NT2/D1 (cell line): ENCODE measurements around the gene PMEL.

Source experiments
- YY1 ChIP-seq: IDR thresholded peaks from 2 replicates; pipeline ENCODE4 v1.6.1; 2011; ENCODE audit not compliant: insufficient read length, insufficient read depth
- ZNF274 ChIP-seq: IDR thresholded peaks from 2 replicates; pipeline ENCODE4 v1.6.1; 2011; ENCODE audit warnings: mild to moderate bottlenecking, low read depth, low read length

DNA sequence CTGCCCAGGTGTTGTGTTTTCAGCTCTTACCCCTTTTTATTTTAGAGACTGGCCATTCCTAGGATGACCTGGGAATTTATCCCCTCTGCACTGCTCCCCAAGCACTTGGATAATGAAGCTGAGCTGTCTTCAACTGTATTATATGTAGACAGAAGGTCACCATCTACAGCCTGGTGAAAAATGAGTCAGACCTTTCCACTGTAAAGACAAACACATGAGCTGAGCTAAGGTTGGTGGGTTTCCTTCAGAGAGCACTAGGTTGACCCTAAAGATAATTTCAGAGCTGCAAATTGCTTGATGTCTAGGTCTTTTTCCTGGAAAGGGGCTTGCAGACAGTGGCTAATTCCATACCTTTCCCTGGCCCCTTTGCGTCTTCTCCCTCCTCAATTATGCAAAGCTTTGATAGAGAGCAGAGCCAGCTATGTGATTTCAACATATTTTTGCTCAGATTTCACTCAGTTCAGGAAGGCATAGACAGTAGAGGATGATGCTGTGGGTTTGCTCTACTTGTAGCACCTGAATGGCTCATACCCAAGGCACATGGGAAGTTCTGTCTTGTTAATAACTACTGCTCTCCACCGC, 45.8 kb upstream of the PMEL start:
- TF ChIP-seq YY1 = no peak
- no peak for TF ChIP-seq ZNF274
